GM19025 (cell line): ENCODE measurements around the gene COL4A6.
"Not testable (repeated sequence)": the region's sequence is repeated elsewhere in the genome, so short reads cannot be mapped to it uniquely, and the experiment has no call there.

Source experiments
- ATAC-seq: cut with Tn5 transposase; IDR thresholded peaks from one replicate; pipeline ENCODE4 v1.9.1; 2021; ENCODE audit warnings: mild to moderate bottlenecking, low read depth, moderate library complexity; ENCODE audit not compliant: unreplicated experiment

The COL4A6 gene

GRCh38 chrX:108438110-108438623 lies at the start of gene COL4A6:
Gene COL4A6 (minus strand): TSS chrX:108438422. CDS start chrX:108438196, 226 bp downstream.
- no peak for ATAC-seq

DNA sequence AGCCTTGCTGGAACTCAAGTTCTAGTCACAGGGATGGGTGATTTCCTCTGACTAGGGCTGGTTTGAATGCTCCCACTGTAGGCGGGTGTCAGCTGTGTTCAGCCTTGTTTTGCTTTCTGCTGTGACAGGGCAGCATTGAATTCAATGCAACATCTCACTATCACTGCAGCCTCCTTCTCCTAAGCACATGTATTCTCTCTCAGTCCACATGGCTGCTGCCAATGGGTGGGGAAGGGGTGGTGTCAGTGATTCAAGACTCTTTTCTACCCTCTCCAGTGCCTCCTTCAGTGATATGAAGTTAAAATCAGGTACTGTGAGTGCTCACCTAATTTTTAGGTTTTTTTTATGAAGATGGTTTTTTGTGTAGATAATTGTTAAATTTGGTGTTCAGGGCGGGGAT lies 47.7 kb upstream of the COL4A6 start:
- no peak for ATAC-seq

- no peak for ATAC-seq
Measured at GRCh38 chrX:108484251-108484650, 46.0 kb upstream of the COL4A6 start.

DNA sequence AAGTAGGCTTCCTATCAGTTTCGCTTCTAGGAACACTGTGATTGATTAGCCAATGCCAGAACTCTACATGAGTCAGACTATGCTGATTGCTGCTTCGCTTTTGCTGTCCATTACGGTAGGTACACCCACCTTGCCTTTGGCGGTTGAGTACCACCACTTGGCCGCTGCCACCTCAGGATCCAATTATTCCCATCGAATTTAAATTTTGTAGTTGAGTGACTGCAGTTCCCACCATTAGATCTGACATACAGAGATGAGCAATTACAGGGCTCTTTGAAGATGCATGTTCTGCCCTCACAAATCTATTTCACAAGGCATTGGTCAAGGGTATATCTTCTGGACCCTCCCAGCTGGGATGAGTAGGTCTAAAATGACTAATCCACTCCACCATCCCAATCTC lies 43.3 kb upstream of the COL4A6 start:
- not testable (repeated sequence) for ATAC-seq

GRCh38 chrX:108473979-108474378 lies 35.8 kb upstream of the COL4A6 start:
- ATAC-seq = no peak

DNA sequence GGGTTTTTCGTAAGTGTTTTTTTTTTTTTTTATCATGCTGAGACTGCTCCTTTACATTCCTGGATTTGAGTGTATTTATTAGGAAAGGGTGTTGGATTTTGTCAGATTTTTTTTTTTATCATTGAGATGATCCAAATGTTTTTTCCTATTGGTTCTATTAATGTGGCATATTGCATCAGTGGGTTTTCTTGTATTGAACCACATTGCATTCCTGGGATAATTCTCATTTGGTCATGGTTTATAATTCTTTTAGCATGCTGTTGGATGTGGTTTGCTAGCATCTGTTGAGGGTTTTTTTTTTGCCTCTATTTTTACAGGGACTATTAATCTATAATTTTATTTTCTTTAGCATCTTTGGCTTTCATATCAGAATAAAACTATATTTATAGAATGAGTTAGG lies 30.3 kb upstream of the COL4A6 start:
- no peak for ATAC-seq

DNA sequence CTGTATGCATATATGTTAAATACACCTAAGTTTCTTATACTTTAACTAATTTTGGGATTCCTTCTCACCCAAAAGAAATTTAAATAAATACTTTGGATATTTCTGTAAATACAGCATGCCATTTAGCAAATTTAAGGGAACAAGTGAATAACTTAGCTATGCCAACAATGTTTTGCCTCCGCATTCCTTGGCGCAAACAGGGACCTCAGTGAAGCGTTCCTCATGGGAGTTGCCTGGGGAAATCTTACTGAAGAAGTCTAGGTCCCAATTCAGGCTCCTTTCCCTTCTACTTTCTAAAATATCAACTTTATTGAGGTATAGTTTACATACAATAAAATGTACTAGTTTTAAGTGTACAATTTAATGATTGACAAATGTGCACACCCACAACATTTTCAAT lies 26.4 kb upstream of the COL4A6 start:
- no peak for ATAC-seq

DNA sequence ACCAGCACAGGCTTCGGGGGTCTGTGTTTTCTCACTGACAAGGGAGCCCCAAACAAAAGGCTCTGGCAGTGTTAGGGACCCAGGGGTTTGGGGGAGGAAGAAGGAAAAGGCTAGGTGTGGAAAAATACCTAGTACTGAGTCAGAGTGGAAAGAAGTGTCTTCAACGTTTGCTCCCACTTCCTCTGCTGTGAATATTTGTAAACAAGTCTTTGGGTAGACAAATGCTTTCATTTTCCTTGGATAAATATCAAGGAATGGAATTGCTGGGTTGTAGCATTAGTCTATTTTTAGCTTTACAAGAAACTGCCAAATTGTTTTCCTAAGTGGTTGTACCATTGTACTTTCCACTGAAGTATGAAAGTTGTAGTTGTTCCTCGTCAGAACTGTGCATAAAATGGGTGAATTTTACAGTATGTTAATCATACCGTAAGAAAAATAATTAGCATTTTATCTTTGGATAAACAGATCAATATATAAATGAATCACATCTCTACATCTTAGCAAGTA lies 18.8 kb upstream of the COL4A6 start:
- no peak for ATAC-seq

DNA sequence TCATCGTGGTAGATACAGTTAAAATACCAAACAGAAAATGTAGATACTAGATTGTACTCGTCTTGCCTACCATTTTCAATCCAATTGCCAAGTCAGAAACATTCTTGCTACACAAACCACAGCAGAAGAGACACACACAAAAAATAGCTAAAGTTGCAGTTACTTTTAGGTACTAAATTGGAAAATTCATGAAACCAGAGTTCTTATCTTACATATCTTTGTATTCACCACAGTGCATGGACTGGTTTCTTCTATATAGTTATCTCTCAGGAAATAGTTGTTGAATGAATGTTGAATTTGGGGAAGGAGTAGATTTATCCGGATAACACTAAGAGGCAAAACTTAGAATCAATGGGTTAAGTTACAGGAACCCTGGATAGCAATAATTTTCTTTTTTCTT lies 15.6 kb upstream of the COL4A6 start:
- ATAC-seq = no peak

GRCh38 chrX:108447303-108447702 lies 9.1 kb upstream of the COL4A6 start:
- ATAC-seq = no peak

- ATAC-seq = no peak
Measured at GRCh38 chrX:108442901-108443464, 4.8 kb upstream of the COL4A6 start.

DNA sequence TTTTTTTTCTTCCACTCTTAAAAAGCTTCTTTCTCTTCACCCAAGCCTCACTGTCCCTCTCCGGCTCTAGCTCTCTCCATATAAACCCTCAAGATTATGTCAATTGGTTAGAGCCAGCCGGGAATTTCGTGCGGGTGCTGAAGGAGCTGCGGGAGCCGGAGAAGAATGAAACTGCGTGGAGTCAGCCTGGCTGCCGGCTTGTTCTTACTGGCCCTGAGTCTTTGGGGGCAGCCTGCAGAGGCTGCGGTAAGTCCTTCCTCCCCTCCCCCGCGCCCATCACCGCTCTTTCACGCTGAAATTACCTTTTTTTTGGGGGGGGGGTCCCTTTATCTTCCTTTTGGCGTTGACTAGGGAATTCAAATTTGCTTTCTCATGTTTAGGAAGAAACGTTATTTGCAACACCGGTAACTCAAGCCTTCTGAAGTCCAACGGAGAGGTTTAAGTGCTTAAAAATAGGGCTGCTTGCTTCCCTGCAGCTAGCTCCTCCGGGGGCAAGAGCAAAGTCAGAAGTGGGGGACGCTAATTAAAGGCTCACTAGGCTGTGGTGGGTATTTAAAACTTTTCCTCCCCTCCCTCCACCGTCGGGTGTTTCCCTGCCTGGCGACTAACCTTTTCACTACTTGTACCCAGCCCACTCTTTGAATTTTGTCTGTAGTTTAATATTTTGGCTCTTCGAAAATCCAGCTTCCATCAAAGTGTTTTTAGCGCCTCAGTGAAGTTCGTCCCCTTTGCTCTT lies 1.9 kb upstream of the COL4A6 start:
- no peak for ATAC-seq

DNA sequence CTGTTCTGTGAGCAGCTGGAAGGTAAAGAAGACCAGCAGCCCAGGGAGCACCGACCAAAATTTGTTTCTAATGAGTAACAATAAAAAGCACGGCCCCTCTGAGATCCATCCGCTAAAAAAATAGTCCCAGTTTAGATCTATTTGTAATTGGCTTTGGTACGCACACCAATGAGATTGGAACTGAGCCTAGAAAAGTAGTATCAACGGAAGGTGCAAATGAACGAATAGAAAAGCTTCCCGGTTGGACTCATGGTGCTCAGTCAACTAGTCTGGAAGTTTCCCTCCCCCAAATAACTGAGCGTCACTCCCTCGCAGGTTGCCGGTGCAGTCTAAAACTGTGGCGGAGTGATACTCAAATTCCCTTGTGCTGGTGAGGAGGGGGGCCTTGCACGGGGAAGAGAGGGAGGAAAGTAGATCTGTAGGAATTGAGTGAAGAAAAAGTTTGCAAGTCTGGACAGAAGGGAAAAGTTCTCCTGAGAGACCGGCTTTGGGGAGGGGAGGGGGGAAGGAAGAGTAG lies 1.3 kb upstream of the COL4A6 start, which contains the start of gene COL4A5:
COL4A5 (plus strand) TSS at position 413 of the 517 bp plus-strand sequence. CDS start 288 bp downstream, outside the sequence.
- ATAC-seq = no peak

DNA sequence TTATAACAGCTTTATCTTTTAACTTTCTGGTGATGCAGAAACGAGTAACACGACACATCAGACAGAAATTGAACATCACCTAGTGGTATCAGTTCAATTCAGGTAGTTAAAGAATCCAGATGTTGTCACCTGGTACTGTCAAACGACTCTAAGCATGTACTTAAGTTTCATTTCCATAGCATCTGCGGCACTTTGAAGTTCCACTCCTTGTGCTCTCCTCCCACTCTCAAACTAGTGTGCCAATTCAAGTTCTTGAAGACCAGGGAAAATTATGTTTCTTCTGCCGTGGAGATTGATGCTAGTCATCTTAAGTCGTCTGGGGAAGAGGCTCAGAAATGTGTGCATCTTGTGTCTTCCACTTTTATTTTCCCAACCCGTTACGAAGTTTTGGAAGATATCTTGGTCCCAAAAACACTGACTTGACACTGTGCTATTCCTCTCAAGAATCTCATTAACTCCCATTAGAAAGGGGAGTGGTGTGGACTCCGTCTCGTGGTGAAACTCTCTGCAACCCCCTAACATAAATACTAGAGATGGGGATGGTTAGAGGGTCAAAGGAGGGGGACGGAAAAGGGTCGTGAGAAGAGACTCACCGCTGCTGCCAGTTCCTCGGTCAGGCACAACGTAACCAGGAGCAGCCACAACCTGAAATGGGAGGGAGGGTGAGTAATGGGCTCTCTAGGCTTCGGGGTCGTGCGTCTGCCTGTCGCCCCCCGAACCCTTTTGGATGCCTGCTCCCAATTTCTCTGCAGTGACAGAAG lies 693 bp downstream of the COL4A6 start:
- no peak for ATAC-seq

DNA sequence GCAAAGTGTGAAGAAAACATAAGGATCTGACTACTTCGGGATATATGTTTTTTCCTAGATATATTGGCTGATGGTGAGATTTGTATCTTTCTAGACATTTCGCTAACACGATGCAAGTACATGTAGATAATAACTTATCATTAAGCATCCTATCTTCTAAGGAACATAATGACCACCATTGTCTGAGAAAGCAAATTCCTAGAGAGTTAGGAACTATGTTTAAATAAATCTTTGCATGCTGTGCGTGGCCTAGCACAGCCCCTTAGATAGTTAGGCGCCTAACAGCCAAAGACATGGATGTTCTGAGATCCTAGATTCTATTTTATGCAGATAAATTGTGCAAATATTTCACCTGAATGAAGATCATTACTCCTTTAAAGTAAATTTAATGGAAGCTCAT lies 3.0 kb downstream of the COL4A6 start:
- no peak for ATAC-seq

- ATAC-seq = no peak
Measured at GRCh38 chrX:108426262-108426661, 12.0 kb downstream of the COL4A6 start.

DNA sequence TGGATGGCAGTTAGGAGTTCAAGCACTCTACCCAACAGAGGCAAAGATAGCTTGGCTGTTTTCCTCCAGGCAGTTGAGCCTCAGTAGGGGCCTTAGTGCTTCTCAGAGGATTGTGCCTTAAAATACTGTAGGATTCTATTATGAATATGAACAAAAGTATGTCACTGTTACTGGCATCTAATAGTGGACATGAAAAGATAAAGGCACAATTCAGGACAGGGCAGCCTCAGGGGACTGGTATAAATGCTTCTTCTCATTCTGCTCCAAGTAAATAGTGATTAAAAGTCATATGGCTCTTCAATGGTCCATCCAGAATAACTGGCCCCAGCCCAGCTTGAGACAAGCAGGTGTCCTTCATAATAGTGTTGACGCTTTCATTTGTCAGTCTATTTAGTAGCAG lies 17.7 kb downstream of the COL4A6 start:
- no peak for ATAC-seq

- no peak for ATAC-seq
Measured at GRCh38 chrX:108419401-108419800, 18.8 kb downstream of the COL4A6 start.

DNA sequence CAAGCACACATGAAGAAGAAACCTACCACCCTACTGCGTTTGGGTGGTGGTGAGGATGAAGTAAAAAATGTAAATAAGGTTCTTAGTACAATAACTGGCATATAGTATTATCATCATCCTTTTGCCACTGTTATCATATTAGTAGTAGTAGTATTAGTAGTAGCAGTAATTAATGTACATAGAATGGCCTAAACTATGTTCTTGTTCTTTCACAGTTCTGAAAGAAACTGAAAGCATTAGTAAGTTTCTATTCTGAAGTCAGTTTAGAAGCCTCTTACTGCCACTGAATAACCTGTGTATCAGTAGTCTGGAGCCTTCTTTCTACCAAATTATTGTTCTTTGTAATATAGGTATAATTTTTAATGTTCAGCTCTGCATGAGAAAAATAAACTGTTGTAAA lies 21.0 kb downstream of the COL4A6 start:
- no peak for ATAC-seq

- no peak for ATAC-seq
Measured at GRCh38 chrX:108415891-108416290, 22.3 kb downstream of the COL4A6 start.

GRCh38 chrX:108415146-108415545 lies 23.1 kb downstream of the COL4A6 start:
- ATAC-seq = no peak
